B cell (primary cell): Measurements from ENCODE around the gene TEAD3.

ENCODE experiments used
- EZH2 ChIP-seq: IDR thresholded peaks from 2 replicates; pipeline ENCODE4 v1.6.1; 2012; ENCODE audit warnings: borderline replicate concordance, low read depth, mild to moderate bottlenecking, moderate library complexity, low read length; ENCODE audit not compliant: insufficient read depth, poor library complexity, severe bottlenecking
- TF ChIP-seq, protein P1 (sequence below): fragments of 200-600 bp; IDR thresholded peaks from one replicate; pipeline ENCODE4 v1.8.0; 2022; ENCODE audit warnings: antibody characterized with exemption, mild to moderate bottlenecking

DNA sequence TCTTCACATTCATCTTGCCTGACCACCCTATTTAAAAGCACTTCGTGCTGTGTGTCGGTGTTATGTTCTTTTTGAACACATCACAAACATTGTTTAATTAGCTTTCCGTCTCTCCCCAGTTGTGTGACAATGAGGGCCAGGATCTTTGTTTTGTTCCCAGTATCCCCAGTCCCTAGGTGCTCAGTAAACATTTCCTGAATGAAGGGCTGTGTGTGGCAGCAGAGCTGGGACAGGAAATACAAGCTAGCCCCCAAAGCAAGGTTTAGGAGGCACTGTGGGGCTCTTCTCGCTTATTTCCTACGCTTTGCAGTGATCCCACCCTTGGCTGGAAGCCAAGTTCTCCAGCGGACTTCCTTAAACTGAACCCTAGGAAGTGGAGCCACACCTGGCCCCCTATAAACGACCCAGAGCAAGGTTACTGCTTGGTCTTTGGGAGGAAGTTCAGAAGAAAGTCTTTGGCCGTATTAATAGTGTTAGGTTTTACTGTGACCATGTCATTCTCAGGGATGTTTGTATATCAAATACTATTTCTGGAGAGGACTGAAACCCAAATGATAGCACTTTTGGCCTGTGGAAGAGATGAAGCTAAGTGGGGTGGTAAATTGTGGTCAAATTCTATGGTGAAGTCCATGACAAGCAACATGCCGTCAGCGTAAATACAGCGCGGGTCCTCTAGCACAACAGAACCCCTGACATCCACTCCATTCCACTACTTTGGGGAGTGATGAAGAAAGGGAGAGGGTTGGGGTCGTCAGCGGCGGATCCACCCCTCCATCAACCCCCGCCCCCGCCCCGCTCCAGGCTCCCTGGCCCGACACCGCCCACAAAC lies 45.3 kb downstream of the TEAD3 start:
- TF ChIP-seq, protein P1, sequence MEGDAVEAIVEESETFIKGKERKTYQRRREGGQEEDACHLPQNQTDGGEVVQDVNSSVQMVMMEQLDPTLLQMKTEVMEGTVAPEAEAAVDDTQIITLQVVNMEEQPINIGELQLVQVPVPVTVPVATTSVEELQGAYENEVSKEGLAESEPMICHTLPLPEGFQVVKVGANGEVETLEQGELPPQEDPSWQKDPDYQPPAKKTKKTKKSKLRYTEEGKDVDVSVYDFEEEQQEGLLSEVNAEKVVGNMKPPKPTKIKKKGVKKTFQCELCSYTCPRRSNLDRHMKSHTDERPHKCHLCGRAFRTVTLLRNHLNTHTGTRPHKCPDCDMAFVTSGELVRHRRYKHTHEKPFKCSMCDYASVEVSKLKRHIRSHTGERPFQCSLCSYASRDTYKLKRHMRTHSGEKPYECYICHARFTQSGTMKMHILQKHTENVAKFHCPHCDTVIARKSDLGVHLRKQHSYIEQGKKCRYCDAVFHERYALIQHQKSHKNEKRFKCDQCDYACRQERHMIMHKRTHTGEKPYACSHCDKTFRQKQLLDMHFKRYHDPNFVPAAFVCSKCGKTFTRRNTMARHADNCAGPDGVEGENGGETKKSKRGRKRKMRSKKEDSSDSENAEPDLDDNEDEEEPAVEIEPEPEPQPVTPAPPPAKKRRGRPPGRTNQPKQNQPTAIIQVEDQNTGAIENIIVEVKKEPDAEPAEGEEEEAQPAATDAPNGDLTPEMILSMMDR, result no peak
- TF ChIP-seq EZH2, result no peak
